NCI-H1105 treated with DMSO at 0.1 percent for 48 hours (cell line): ENCODE results near the gene TNK2.
"Not testable (repeated sequence)": the region's sequence is repeated elsewhere in the genome, so short reads cannot be mapped to it uniquely, and the experiment has no call there.

Source experiments
- DNase-seq: peaks from one replicate; lab custom pipeline; 2025; lab: John Stamatoyannopoulos, UW

The TNK2 gene

DNA sequence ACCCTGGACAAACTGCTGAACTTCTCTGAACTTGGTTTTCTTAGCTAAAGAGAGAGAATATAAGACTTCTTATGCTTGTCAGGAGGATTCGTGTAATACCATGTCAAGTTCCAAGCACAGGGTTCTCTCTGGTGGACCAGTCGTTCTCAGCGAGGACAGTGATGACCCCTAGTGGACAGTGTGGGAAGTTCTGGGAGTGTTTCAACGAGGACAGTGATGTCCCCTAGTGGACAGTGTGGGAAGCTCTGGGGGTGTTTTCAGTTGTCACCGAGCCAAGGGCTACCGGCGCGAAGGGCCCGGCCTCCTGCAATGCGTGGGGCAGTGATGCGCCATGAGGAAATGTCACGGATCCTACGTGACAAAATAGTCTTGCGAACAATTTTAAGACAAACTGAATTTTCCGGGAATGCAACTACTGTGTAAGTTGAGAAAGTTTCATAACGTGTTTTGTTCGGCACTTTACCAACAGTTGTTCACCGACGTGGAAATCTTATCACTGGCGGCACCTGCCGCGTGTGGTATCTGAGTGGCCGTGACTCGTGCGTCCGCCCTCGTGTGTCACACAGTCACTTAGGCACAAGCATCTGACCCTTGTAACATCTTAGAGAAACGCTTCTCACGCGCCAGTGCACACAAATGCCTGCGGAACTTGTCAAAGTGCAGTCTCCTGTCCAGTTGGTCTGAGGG, 57.4 kb downstream of the TNK2 start:
- peak; percentile 92 for DNase-seq

DNA sequence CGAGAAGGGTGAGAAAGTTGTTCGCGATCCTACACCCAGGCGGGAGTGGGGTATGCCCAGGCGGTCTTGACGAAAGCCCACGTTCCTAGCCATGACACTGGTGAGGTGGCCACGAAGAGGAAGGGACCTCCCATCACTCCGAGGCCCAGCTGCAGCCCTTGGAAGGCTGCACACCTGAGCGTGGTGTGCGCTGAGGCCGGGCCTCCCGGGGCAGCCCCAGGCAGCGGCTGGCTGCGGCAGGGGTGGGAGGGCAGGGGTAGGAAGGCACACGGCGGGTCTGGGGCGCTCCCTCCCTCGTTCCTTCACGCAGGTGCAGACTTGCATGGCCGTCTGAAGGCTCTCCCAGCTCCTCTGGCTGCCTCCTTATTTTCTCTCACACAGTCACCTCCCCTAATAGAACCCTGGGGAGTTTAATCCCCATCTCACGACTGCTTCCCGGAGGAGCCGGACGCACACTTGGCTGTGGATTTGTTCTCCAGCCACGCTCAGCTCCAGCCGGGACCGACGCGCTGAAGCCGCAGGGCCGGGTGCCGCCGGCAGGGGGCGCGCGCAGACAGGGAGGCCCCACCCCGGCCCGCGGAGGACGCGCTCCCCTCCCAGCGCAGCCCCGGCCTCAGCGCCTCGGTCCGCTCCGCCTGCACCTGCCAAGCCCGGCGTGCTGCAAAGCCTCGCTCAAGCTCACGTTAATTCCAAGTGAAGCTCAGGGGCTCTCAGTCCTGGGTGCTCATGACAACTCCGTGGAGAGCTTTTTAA, 58.9 kb downstream of the TNK2 start:
- DNase-seq, result no peak

DNA sequence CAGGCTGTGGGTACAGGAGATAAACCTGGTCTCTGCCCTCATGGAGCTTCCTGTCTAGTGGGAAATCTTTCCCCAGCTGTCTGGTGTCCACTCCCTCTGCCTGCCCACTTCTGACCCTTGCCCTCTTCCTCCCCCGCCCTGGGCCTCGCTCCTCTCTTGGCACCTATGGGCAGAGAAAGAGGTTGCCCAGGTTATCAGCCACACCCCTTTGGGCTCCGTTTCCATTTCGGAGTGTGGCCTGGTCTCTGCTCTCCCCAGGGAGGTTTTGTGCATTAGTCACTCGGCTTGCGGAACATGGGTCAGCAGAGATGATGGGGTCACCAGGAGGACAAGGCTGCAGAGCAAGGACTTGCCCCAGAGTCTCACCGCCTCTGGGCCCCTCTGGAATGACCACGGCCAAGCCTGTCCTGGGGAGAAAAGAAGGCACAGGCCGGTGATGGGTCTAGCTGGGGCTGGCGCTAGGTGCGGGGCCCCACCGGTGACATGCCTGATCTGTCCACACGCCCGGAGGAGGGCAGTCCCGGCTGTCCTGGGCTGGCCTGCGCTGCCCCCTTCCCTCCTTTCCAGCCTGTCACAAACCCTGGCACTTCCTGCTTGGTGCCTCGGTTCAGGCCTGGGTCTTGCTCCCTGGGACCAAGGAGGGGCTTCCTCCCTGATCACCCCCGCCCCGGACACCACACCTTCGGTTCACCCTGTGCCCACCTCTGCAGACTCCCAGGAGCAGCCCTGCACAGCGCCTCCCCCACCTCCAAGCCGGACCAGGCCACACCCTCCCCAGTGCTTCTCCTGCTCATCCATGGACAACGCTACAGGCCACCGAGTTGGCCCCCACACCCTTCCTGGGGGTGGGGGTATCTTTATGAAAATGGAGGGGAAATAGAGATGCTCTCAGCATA, 61.0 kb downstream of the TNK2 start:
- no peak for DNase-seq

DNA sequence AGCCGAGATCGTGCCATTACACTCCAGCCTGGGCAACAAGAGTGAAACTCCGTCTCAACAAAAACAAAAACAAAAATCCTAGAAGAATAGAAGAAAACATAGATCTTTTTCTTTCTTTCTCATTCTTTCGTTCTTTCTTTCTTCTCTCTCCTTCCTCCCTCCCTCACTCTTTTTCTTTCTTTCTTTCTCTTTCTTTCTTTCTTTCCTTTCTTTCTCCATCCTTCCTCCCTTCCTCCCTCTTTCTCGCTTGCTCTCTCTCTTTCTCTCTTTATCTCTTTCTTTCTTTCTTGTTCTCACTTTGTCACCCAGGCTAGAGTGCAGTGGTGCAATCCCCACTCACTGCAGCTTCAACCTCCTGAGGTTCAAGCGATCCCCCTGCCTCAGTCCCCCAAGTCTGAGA, 62.9 kb downstream of the TNK2 start:
- DNase-seq, result no peak

DNA sequence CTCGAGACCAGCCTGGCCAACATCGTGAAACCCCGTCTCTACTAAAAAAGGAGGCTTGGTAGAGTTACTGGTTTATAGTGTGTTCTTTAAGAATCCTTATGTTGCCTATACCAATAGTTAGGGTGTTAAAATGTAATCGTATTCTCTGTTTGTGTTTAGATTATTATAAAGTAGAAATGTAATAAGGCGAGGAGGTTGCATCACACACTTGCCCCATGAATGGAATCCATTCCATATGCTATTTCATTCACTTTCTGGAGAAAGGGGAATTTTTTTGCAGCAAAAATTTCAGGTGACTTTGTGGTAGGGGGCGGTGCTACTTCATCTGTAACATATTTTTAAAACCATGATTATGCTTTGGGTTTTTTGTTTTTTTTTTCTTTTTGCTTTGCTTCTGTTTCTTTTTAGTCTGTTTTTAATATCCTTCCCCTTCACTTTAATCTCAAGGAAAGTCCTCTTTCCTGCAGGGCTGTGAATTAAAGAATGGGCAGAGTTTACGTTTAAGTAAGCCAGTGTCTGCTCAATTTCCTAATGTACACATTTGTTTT, 63.6 kb downstream of the TNK2 start:
- DNase-seq, result no peak

DNA sequence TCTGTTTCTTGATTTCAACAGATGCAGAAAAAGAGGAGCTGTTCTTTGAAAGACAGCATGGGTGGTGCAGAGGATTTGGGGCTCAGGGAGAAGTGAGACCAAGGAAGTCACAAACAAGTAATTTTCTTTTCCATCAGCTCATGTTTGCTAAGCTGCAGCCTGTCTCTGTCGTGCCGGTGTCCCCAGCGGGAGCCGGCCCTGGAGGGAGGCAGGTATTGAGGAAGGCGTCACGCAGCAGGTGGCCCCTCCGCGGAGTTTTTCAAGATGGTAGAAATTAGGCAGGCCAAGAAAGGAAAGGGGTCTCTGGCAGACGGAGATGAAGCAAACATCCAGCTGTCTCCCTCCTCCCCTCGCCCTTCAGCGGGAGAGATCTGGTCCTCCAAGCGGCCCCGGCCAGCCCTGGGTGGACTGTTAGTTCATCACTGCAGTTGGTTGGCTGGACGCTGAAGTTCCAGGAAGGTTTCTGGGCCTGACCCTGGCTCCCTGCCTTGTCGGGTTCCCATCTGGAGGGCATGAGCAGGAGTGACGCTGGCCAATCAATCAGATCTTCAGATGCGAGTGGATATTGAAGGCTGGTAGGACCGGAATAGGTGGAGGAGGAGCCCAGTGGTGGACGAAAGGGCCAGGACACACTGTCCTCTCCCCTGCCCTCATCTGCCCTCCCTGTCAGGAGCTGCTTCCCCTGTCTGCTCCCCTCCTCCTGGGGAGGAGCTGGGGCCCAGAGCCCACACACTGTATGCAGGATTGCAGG, 68.9 kb downstream of the TNK2 start:
- no peak for DNase-seq

DNA sequence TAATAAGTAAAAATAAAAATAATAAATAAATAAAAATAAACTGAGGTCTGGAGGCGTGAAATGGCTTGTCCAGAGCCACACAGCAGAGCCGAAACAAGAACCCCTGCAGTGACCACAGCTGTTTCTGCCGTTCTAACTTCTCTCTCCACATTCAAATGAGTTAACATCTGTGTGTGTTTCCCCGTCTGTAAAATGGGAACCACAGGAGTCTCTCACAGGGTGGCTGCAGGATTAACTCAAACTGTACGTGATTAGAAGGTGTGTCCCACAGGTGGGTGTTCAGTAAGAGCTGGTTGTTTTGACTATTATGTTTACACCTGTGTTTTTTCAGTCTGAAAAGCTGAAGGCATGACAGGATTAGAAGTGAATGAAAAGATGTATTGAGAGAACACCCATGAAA, 69.6 kb downstream of the TNK2 start:
- DNase-seq, result no peak

DNA sequence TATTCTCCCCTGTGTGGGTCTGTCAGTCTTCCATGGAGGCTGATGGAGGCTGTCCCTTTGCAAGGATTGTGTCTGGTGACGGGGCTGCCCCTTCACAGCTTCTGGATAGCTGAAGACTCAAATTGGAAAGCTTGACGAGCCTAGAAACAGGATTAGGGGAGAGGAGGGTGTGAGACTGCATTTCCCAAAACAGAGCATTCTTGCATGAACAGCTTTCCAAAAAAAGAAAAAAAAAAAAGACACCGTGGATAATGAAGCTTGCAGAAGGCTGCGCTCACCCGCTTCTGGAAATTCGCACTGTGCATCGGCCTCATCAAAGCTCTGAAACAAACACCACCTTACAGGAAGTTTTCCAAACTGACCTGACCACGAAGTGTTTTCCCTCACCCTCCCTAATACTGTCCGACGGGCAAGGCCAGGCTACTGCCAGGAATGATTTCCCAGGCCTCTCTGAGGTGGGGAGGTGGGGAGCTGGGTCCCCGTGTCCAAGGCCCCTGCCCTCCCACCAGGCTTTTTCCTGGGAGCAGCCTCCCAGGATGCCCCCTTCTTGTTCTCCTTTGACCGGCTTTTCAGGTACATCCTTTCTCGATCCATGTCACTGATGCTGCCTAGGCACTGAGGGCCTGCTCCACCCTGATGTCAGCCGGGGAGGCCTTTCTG, 71.7 kb downstream of the TNK2 start:
- no peak for DNase-seq

DNA sequence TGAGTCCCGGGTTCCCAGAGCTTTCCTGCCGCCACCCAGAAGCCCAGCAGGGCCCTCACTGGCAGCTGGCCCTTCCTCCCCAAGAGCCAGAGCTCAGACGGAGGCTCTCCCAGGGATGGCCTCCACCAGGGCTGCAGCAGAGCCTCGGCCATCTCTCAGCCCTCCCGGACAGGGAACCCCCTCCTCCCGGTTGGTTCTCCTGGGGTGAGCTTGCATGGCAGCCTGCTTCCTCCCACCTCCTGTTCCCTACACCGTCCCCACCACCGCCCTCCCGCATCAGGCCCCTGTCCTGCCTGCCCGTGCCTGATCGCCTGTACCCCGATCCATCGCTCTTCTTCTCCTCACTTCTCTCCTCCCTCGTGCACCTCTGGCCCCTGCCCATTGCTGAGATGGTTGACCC, 72.6 kb downstream of the TNK2 start:
- no peak for DNase-seq

DNA sequence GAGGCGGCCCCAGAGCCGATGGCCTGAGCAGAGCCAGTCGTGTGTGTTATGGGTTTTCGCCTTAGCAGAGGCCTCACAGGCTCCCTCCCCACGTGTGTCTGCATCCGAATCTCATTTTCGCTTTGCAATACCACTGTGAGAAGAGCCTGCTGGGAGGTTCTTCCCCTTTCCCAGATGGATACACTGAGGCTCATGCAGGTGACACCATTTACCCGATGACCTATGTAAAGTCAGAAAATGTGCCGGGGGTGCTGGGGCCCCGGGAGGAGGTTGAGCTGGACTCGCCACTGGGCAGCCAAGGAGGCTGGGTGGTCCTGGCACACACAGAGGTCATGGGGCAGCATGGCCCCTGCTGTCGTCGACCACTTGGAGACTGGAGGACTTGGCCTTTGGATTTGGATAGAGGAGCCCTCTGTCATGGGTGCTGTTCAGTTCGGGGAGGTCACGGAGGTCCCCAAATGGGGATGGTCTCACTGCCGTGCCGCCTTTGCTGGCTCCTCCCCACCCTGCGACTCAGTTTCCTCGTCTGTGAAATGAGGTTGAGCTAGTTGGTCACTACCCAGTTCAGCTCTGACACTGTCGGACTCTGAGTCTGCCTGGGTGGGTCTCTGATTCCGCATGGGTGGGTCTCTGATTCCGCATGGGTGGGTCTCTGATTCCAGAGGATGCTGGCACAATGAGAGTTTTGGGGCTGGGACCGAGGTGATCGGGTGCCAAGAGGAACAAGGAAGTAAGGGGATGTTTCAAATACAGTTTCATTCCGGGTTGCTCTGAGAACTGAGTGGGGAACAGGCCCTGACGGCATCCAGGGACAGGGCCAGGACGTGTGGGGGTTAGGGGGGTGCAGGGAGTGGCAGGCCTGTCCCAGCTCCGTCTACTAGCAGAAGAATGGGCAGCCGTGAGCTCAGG, 73.4 kb downstream of the TNK2 start:
- DNase-seq, result no peak

DNA sequence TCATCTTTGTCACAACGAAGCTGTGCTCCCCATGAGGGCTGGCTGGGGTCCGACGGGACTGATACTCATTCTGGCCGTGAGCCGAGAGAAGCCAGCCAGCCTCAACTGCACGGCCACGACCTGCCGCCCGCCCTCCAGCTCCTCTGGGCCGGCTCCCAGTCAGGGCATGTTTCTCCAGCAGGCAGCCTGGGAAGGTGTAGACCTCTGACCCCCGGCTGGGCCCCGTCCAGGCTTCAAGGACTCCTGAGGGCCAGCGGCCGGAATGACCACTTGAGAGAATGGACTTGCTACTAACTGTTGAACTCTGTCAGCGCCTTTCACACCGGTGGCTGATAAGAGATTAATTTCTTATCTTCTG, 78.5 kb downstream of the TNK2 start:
- DNase-seq, result no peak

DNA sequence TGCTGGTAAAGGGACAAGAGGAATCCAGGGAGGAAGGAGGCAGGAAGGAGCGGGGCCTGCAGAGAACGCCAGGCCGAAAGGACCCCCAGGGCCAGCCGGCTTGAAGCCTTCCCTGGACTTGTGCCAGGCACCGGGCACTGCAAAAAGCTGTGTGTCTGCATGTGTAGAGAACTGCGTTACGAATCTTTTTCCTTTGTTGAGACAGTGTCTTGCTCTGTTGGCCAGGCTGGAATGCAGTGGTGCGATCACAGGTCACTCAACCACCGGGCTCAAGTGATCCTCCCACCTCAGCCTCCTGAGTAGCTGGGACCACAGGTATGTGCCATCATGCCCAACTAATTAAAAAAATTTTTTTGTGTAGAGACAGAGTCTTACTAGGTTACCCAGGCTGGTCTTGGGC, 79.6 kb downstream of the TNK2 start:
- no peak for DNase-seq

DNA sequence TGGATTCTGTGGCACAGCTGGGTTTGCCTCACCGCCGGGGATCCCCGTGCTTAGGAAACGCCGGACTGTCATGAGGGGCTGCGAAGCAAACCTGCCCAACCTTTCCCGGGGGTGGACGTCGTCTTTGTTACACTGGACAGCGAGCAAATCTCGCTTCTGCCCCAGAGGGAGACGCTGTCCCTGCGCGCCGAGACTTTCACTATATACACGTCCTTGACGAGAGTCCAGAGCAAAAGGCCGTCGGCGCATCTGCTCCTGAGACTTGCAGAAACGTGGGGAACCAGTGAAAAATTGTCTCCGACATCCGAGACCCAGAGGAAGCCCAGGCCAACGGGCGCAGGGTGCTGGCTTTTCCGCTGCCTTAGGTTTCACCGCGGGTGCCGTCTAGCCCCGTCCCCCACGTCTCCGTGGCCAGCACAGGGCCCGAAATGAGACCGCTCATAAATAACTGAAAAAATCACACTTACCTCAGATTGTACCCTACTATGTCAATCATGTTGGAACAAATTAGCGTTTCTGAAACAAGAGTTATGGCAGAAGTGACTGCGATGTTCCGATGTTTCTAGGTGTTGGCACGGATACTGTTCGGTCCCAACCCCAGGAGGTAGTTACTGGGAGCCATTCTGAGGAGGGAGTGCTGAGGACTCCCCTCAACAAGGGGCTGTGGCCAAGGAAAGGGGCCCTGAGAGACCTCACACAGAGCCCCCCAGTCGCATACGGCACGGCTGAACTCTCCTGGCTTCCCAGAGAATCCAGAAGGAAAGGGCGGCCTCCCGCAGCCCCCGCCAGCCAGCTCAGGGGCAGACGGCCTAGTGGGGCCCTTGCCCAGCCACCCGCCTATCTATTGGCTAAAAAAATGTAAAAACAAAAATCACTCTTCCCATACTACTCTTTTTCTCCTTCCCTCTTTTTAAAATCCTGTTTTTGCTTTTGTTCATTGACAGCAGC, 82.2 kb downstream of the TNK2 start:
- DNase-seq, result no peak

DNA sequence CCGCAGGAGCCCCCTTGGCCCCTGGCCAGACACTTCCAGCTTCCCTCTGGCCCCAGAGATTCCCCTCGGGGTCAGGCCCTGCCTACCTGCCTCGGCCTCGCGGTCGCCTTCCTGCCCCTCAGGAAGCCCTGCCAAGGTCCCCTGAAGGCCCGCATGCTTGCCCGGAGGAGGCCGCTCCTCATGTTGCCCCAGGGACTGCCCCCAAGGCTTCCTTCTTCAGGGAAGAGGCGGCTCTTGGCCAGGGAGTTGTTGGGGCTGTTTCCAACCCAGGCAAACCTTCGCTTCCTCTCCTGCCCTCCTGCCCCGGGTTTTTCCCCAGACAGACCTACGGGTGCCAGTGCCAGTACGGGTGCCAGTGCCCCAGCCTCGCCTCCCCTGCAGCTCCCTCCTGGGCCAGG, 83.2 kb downstream of the TNK2 start:
- no peak for DNase-seq

DNA sequence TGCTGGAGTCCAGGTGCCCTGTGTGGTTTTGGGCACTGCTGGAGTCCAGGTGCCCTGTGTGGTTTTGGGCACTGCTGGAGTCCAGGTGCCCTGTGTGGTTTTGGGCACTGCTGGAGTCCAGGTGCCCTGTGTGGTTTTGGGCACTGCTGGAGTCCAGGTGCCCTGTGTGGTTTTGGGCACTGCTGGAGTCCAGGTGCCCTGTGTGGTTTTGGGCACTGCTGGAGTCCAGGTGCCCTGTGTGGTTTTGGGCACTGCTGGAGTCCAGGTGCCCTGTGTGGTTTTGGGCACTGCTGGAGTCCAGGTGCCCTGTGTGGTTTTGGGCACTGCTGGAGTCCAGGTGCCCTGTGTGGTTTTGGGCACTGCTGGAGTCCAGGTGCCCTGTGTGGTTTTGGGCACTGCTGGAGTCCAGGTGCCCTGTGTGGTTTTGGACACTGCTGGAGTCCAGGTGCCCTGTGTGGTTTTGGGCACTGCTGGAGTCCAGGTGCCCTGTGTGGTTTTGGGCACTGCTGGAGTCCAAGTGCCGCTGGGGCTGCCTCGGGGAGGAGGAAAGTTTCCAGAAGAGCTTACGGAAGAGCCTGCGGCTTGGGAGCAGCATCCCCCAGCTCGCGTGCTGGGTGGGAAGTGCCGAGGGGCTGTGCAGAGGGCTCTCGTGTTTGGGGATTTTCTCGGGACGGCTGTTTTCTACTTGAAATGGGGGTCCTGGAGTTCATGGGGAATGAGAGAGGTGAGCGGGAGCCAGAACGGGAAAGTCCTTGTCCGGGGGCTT, 83.7 kb downstream of the TNK2 start:
- not testable (repeated sequence) for DNase-seq

DNA sequence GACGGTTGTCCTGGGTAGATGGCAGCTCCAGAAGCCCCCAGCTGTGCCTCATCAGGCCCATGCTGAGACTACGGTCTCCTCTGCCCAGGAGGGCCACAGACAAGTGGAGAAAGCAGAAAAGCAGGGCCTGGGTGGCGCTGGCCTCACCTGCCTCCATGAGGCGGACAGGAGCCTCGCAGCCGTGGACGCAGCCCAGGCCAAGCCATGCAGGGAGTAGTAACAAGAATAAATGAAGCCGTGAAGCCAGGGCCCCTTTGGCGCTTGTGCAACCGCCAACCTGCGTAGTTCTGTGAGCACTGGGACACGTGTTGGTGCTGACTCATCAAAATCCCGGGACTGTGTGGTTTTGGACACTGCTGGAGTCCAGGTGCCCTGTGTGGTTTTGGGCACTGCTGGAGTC, 84.4 kb downstream of the TNK2 start:
- no peak for DNase-seq

DNA sequence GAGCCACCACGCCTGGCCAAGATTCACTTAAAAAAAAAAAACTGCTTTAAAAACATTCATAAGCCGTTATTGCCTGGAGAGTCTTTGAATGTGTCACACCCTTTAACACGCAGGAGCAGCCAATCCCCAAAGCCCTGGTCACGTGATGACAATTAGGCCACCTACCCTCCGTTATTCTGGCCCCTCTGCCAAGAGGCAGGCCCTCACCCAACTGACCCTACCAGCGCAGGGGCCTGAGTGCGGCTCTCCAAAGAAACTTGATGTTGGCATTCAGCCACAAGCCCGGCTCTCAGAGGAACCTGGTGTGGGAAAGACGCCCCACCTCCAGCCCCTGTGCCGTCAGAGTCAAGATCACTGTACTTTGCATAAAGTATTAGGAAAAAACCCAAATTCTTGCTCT, 85.1 kb downstream of the TNK2 start:
- no peak for DNase-seq

DNA sequence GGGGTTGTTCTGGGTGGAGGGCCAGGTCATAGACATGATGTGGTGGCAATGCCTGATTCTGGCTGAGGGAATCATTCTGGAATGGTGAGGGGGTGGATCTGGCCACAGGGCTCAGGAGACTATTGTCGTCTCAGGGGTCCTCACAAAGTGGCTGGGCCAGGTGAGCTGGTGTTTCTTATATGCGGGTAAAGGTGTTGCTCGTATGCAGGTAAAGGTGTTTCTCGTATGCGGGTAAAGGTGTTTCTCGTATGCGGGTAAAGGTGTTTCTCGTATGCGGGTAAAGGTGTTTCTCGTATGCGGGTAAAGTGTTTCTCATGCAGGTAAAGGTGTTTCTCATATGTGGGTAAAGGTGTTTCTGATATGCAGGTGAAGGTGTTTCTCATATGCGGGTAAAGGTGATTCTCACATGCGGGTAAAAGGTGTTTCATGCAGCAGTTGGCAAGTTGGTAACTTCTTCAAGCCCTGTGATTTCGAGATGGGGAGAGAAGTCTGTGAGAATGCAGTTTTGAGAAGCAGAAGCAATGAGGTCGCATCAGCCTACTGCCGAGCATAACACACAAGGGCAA, 86.1 kb downstream of the TNK2 start:
- no peak for DNase-seq
